ENCODE data around the gene LIN54. TPM values are rescaled to one million over a fixed set of nuclear protein-coding genes. Genes with fewer than 3 reads are reported as not detected.

Gene LIN54
- total RNA-seq, 6 donors from 2014 or later: 4.2 to 11.7 (median 9.5) TPM

- Histone ChIP-seq H3K4me1 (no peaks in the 10 kb centered on the region), H3K27ac (no peak overlapping the region), H3K27me3 (no peaks in the 10 kb centered on the region), H3K9me3 (no peaks in the 10 kb centered on the region), H3K36me3 (peaks cover 0 to 17% (median 3%) of the 10 kb centered on the region in 4 donors), H3K4me3 (no peak overlapping the region)
- TF ChIP-seq CTCF (IDR thresholded peaks at IDR 0.05) (no peak), EP300 (IDR thresholded peaks at IDR 0.05) (no peak)
- 43 to 50% methylated on average over 2 of the region's 2 CpGs for WGBS, 2 donors
- no peak for DNase-seq
- ATAC-seq (ENCODE audit: low FRiP score in 2 of 2): no peak
Observed at GRCh38 chr4:82913305-82913704, 97.3 kb downstream of the LIN54 start.

- Histone ChIP-seq H3K4me3 (no peak overlapping the region), H3K36me3 (peaks cover 0 to 6% (median 0%) of the 10 kb centered on the region in 4 donors), H3K9me3 (no peaks in the 10 kb centered on the region), H3K27me3 (no peaks in the 10 kb centered on the region), H3K4me1 (no peaks in the 10 kb centered on the region), H3K27ac (no peak overlapping the region)
- WGBS, 2 donors: 53 to 59% methylated on average over 1 of the region's 1 CpG
- TF ChIP-seq POLR2AphosphoS5 (IDR thresholded peaks at IDR 0.05): no peak
- TF ChIP-seq CTCF (IDR thresholded peaks at IDR 0.05): no peak
- no peak for TF ChIP-seq POLR2A (IDR thresholded peaks at IDR 0.05)
- TF ChIP-seq EP300 (IDR thresholded peaks at IDR 0.05): no peak
- no peak for ATAC-seq (ENCODE audit: low FRiP score in 2 of 2)
- DNase-seq: no peak
Observed at GRCh38 chr4:82909326-82909725, 101.3 kb downstream of the LIN54 start.

DNA sequence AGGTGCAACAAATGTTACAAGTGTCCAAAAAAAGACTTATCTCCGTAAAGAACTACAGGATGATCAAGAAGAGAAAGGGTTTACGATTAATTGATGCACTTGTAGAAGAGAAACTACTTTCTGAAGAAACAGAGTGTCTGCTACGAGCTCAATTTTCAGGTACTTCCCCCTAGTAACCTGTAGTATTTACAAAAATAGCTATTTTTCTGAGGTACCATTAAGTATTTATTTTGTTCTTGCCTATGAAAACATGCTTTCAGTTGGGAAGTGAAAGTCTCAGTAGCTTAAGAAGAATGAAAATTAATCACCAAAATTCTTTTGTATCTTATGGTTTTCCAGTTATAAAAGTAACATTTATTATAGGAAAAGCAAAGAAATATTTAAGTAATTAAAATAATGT lies 104.2 kb downstream of the LIN54 start:
- Histone ChIP-seq H3K9me3 (no peaks in the 10 kb centered on the region), H3K4me1 (peaks cover 0 to 3% (median 1%) of the 10 kb centered on the region in 4 donors), H3K27me3 (no peaks in the 10 kb centered on the region), H3K4me3 (no peak overlapping the region), H3K36me3 (peaks cover 0 to 6% (median 0%) of the 10 kb centered on the region in 4 donors), H3K27ac (no peak overlapping the region)
- ATAC-seq (ENCODE audit: low FRiP score in 2 of 2): no peak
- TF ChIP-seq POLR2AphosphoS5 (IDR thresholded peaks at IDR 0.05): no peak
- no peak for TF ChIP-seq EP300 (IDR thresholded peaks at IDR 0.05)
- TF ChIP-seq CTCF (IDR thresholded peaks at IDR 0.05): no peak
- no peak for TF ChIP-seq POLR2A (IDR thresholded peaks at IDR 0.05)
- no peak for DNase-seq
- WGBS, 2 donors: 83 to 91% methylated on average over 3 of the region's 3 CpGs

DNA sequence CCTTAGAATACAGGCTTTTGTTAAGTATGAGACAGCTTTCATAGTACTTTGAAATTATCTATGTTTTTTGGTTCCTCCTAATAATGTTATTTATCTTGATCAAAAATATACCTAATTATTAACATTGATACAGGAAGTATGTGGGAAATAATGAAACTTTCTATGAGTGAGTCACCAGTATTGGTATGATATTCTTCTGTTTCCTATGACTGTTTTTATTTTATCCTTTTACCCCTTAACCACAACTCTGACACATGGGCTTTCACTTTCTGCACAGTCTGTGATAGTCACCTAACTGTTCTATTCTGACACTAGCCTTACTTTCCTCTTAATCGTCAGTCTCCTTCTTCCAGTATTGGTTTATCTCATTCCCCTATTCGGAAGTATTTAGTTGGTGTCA lies 105.4 kb downstream of the LIN54 start:
- no peaks in the 10 kb centered on the region for H3K9me3 ChIP-seq
- WGBS, 2 donors: 66 to 83% methylated on average over 2 of the region's 2 CpGs

More for the DNA sequence above, 105.4 kb downstream of the LIN54 start:
- no peak overlapping the region for H3K4me3 ChIP-seq
- TF ChIP-seq CTCF (IDR thresholded peaks at IDR 0.05) (no peak), POLR2AphosphoS5 (IDR thresholded peaks at IDR 0.05) (no peak), POLR2A (IDR thresholded peaks at IDR 0.05) (no peak), EP300 (IDR thresholded peaks at IDR 0.05) (no peak)
- ATAC-seq (ENCODE audit: low FRiP score in 2 of 2): no peak
- H3K27ac ChIP-seq: no peak overlapping the region
- peaks cover 0 to 3% (median 1%) of the 10 kb centered on the region in 4 donors for H3K4me1 ChIP-seq
- DNase-seq: no peak
- peaks cover 0 to 6% (median 0%) of the 10 kb centered on the region in 4 donors for H3K36me3 ChIP-seq
- no peaks in the 10 kb centered on the region for H3K27me3 ChIP-seq
